Nucleus accumbens (tissue), 56 donors: Measurements from ENCODE around the gene SH2B2.
"Not testable (repeated sequence)": the region's sequence is repeated elsewhere in the genome, so short reads cannot be mapped to it uniquely, and the experiment has no call there.

ENCODE experiments used
- DNase-seq, 56 donors: peaks; one replicate each; lab custom pipeline; 2025; lab: John Stamatoyannopoulos, UW

SH2B2 gene

DNA sequence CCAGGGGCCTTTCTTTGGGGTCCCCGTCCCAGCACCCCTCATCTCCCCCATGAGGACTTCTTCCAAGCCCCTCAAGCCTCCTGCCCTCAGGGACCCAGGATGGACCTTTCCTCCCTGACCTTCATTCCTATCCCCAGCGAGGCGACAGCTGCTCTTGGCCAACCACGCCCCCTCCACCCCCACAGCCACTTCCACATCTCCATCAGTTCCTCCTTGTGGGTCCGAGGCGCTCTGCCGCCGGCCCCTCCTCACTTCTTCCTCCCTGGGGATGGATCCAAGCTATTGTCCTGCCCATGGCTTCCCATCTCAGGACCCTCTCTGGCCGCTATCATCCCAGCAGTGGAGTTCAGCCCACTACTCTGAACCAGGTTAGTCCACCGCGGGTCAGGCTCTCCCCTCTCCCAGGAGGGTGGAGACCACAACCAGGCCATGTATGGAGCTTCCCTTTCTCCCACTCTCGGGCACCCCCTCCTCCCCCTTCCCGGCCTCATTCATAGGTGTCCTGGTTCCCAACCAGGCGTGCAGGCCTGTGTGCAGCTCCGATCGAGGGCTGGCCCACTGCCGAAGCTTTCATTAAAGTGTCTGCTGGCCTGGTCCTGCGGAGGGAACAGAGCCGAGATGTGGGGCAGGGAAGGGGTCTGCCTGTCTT lies 1.7 kb upstream of the SH2B2 start:
- DNase-seq, result peak in 8 of 56 donors; percentile 6 to 42 (median 10)

DNA sequence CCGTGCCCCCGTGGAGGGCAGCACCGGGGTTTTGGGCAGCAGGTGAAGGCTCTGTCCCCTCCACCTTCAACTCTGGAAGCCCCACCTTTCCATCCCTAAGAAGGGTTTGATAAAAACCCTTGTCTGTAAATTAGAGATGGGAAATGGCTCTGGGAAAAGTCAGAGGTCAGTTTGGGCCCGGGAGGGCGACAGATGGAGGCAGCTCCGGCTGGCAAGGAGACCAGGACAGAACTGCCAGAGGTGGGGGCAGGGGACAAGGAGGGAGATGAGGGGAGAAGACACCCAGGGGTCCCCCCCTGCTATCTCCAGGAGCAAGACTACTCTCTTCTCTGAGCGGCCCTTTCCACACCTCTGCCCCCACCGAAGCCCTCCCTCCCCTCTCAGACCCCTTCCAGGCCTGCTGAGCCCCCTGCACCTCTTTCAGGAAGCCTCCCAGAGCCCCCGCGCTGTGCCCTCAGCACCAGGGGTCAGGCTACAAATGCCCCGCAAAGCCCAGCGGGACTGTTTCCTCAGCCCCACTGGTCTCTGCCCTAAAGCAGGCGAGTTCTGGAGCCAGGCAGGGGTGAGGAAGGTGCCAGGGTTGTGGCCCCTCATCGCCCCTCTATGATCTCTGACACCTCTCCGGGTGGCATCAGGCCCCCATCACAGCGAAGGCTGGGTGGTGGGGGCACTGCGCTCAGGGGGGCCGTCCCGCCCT lies 980 bp upstream of the SH2B2 start:
- DNase-seq, result peak in 2 of 56 donors; percentile 14 to 38

DNA sequence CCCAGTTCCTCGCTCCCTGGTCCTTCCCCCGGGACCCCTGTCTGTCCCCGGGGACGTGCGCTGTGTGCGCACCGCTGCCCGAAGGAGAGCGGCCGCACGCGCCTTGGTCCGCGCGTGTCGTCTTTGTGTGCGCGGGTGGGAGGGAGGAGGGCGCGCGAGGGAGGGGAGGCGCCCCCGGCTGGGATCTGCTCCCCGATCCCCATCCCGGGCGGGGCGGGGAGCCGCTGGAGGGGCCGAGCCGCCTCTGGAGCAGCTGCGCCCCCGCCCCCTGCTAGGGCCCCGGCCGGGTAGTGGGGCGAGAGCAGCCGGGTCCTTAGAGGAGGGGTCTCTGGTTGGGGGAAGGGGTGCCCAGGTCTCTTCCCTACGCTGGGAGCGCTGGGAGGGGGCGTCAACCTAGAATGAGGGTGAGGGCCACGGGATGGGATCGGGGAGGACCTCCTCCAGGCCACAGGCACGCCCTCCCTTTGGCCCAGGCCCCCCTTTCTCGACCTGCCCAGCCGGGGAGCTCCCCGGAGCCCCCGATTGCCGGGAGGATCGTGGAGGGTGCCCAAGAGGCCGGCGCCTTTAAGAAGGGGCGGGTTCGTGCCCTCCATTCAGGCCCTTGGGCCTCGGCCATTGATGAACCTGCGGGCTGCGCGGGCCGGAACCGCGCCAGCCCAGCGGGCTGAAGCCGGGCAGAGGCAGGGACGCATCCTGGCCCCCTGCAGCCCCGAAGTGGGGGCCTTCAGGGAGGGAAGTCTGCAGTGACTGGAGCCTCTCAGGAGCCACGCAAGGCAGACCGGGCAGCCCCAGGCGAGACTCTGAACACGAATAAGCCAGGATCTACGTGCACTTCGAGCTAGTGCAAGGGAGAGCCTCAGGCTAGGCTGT lies 678 bp downstream of the SH2B2 start:
- peak in 33 of 56 donors; percentile 8 to 62 (median 23) for DNase-seq

DNA sequence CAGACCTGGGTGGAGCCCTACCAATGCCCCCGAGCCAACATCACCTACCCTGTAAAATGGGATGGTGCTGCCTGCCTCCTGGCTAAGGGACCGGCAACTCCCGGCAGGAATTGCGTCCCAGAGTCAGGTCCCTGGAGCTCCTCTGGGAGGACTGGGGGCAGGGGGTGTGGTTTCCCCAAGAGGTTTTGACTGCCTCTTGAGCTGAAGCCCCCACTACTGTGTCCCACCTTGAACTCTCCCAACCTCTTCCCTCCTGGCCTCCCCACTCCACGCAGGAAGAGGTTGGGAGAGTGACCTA lies 1.3 kb downstream of the SH2B2 start:
- DNase-seq, result peak in 1 of 56 donors; percentile 38

DNA sequence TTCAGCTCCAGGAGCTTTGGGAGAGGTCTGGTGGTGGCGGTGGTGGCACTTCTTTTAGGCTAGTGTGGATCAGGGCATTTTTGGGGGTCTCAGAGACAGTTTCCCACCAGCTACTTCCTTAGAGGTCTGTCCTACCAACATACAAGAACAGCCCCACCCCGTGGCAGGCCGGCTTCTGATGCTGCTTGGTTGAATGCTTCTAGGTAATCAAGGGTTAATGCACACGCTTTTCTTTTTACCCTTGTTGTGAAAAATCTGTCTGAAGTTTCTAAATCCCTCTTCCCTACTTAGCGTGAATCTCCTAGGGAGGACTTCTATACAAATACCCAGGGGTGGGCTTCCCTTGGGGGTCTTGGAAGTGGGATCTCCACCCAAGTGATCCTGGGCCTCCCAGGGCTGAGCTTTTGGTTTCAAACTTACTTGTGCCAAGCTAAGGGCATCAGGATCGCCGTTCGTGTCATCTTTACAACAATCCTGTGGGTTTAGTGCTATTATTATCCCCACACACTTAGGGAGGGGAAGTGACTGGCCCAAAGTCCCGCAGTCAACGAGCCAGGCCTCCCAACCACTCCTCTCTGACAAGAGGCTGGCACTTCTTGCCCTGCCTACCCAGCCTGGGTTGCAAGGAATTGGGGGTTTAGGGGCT lies 1.7 kb downstream of the SH2B2 start:
- peak in 1 of 56 donors; percentile 5 for DNase-seq

DNA sequence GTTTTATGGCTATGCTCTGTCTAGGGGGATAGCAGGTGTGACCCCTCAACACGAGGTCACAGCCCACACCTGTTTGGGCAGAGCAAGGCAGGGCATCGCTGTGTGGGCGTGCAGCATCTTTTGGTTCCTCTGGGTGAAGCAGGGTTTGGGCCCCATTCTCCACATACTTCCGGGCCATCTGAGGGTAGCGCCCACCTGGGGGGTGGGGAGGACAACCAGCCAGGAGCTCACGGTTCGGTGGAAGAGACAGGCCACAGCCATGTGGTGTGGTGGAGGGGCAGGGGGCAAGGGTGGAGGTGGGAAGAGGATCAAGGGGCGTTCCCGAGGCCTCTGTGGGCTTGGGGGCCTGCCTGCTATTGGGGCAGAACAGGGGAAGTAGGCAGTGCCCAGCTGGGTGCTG lies 2.4 kb downstream of the SH2B2 start:
- DNase-seq, result no peak

DNA sequence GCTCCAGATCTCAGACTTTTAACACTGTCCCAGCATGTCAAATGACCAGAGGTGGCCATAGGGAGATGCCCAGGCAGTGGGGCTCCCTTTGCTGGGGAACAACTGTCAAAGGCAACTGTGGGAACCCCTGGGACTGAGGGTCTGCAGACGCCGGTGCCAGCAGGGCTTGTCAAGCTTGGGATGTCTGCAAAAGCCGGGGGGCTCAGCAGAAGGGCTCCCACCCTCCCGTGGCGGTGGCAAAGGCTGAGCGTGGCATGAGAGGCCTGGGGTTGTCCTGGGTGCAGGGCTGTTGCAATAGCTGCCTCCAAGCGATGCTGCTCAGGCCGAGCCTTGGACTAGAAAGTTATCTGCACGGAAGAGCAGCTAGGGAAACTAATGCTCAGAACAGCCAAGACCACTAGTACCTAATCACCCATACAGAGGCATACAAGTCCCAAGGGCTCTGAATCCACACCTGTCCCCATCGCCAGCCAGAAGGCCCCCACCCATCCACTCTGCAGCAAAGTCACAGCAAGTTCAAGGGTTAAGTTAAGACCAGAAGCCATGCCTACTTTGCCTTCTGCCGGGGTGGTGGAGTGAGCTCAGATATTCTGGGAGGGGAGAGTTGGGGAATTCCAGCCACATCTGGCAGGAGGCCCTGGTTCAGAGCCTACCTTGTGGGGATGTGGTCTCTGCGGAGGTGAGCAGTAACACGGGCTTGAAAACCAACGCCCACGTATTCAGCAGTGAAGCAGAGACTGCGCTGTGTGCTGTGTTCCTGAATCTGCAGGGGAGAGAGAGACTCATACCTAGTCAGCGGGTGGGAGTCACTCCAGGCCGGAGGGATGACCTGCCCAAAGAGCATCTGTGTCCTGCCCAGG lies 4.6 kb downstream of the SH2B2 start:
- DNase-seq, result peak in 1 of 56 donors; percentile 9

DNA sequence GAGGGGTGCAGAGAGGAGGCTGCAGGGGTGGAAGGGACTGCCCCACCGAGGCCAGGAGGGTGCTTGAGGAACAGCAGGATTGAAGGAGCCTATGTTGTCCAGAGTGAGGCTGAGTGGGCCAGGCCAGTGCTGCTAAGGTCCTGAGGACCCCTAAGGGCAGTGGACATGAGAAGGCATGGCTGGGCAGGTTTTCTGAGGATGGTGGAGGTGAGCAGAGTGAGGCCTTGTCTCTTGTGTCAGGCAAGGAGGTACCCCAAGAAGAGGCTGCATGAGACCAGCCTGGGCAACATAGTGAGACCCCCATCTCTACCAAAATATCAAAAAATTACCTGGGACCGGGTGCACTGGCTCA lies 5.2 kb downstream of the SH2B2 start:
- no peak for DNase-seq

DNA sequence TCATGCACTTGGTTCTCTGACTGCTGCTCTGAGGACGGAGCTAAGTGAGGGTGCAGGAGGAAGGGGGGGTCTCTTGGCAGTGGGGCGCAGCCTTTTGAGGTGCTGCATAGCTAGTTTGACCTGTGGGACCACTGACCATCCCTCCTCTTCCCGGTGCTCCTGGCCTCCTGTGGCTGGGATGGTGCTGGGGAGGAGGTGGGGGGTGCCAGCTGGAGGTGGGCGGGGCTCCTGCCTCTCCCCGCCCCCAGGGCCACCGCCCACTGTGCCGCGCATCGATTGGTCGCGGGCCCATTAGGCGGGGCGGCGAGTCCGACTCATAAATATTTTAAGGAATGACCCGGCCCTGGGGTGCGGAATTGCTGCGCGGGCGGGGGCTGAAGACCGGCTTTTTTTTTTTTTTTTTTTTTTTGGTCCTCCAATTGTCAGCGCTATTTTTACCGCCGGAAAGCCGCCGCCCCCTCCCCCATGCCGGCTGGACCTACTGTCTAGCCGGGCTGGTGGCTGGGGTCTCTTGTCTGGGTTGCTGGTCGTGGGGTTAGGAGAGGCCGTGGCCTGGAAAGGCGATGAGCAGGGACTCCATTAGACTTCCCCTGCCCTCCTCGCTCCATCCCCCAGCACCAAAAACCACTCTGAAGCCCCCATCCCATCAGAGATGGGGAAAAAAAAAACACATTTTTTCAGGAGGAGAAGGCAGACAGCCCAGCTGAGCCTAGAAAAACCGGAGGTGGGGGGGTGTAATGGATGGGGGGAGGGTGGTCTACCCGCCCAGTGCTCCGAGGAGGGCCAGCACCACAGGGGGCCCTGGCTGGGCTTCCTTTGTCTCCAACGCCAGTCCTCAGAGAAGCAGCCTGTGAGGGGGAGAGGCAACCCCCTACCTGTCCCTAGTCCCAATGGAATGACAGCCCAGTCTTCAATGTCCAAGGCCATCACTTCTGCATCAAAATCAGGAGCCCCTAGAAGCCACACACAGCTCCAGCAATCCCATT lies 6.4 kb downstream of the SH2B2 start:
- peak in 1 of 56 donors; percentile 36 for DNase-seq

DNA sequence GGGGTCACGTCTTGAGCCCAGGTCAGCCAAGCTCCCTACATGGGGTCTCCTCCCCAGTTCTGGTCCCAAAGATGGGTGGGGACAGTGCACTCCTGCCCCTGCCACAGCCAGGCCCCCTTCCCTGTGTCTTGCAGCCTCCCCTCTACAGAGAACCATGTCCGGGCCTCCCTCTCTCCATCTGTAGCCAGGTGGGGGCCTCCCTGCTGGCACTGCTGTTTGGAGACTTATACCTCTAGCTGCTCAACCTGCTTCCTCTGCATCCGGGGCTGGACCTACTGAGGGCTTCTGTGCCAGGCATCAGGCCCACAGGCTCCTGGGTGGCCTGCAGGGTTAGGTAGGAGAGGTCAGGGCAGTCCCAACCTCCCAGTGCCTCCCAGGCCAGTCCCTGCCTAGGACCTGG lies 7.9 kb downstream of the SH2B2 start:
- DNase-seq, result no peak

DNA sequence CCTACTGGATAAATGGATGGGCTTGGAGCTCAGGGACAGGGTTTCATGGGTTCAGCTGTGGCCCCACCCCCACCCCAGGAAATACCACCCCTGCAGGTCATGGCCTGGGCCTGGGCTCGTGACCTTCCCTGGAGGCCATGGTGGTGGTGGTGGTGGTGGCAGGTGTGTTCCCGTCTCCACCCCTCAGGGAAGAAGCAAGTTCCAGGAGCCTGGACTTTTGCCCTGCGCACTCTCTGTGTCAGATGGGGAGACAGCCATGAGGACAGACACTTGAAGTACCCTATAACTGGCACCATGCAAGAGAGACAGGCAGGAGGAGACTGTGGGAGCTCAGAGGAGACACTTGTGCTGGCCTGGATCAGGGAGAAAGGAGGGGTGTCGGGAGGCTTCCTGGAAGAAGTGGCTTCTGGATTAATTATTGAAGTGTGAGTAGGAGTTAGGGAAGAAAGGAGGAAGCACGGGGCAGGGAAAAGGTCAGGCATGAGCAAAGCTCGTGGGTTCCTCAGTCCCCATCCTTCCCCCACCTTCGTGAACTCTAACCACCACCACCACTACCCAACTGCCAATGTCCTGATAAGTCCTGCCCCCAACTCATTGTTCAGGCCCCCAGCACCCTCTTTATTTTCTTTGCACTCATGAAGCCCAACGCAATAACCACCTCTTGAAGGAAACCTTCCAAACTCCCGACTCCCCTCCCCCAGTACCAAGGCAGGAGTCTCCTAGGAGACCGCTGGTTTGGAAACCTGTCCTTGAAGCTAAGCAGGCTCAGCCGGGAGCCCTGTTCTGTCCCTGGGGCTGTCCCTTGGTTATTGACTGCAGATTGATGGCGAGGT lies 8.9 kb downstream of the SH2B2 start:
- DNase-seq, result no peak

DNA sequence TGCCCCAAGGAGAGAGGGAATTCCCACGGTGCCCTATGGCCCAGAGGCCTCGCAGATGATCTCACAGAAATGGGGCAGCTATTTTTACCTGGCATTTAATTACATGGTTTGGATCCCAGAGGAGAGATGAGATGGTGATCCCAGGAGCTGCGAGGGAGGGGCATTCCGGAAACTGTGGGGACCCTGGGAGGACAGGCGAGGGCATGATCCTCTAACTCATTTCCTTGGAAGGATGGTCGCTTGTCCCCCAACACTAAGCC lies 9.4 kb downstream of the SH2B2 start:
- DNase-seq, result no peak

DNA sequence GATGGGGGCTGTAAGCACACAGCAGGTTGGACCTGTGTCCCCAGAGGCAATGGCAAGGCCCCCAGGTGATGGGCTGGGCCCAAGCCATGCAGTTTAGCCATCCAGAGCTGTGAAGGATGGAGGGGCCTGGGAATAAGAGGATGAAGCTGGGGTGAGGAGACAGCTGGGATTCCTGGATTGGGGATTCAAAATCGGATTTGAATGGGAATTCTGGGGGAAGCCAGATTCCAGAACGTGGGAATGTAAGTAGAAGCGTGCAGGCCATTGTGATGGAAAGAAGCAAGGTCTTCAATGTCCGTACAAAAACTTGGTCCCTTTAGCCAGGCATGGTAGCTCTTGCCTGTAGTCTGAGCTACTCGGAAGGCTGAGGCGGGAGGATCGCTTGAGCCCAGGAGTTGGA lies 9.8 kb downstream of the SH2B2 start:
- no peak for DNase-seq

DNA sequence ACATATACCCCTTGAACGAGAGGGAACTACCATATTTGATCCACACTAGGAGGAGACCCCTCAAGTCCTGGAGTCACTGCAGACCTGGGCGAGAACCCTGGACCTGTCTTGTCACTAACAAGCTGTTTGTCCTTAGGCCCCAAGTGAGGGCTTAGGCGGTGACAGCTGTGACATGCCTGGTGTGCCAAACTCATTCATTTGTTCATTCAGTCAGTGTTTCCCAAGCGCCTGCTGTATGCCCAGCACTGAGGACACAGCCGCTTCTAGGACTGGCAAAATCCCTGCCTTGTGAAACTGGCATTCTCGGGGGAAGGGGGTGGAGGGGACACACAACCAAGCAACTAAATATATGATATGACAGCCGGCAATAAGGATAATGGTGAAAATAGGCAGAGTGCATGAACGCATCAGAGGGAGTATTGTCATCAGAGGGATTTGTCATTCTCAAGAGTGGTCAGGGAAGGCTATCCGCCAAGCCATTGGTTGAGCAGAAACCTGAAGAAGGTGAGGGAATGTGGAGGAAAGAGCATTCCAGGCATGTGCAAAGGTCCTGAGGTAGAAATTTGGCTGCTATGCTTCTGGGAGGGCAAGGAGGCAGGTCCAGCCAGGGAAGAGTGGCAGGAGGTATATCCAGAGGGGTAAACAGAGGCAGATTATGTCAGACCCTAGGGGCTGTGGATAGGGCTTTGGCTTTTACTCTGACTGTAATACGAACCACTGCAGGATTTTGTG lies 11.0 kb downstream of the SH2B2 start:
- DNase-seq, result no peak

DNA sequence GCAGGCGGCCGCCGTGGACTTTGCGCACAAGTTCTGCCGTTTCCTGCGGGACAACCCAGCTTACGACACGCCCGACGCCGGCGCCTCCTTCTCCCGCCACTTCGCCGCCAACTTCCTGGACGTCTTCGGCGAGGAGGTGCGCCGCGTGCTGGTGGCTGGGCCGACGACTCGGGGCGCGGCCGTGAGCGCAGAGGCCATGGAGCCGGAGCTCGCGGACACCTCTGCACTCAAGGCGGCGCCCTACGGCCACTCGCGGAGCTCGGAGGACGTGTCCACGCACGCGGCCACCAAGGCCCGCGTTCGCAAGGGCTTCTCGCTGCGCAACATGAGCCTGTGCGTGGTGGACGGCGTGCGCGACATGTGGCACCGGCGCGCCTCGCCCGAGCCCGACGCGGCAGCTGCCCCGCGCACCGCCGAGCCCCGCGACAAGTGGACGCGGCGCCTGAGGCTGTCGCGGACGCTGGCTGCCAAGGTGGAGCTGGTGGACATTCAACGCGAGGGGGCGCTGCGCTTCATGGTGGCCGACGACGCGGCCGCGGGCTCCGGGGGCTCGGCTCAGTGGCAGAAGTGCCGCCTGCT lies 14.1 kb downstream of the SH2B2 start:
- no peak for DNase-seq

DNA sequence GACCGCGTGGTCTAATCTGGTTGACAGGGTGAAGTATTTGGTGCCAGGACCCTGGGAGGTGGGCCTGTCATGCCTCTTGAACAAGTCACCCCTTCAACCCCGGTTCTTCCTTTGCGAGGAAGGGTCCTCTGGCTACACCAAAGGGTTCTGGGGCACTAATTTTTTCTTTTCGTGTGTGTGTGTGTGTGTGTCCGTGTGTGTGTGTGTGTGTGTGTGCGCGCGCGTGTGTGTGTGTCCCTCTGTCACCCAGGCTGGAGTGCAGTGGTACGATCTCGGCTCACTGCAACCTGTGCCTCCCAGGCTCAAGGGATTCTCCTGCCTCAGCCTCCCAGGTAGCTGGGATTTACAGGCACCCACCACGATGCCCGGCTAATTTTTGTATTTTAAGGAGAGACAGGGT lies 14.7 kb downstream of the SH2B2 start:
- DNase-seq, result not testable (repeated sequence)

DNA sequence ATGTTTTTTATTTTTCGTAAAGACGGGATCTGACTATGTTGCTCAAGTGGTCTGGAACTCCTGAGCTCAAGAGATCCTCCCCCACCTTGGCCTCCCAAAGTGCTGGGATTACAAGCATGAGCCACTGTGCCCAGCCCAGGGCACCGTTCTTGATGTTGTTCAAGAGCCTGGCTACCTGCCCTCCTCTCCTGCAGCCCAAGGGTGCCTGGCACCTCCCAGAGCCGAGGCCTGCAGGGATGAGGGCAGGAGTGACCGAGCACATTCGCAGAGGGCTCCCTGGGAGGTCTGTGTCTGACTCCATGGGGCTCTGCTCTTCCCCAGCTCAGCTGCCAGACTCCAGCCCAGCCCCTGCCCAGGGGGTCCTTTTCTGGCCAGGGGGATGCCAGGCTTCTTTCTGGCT lies 15.4 kb downstream of the SH2B2 start:
- DNase-seq, result no peak
